GM12872 (cell line): ENCODE results near the gene TRAPPC10.

Experiments
- CTCF ChIP-seq: IDR thresholded peaks from 3 replicates; pipeline ENCODE4 v1.5.1; 2011; ENCODE audit warnings: low read depth, mild to moderate bottlenecking, low read length, moderate library complexity; ENCODE audit not compliant: insufficient read depth

Gene TRAPPC10

GRCh38 chr21:44028287-44028659 lies 16.2 kb downstream of the TRAPPC10 start:
- no peak for TF ChIP-seq CTCF

DNA sequence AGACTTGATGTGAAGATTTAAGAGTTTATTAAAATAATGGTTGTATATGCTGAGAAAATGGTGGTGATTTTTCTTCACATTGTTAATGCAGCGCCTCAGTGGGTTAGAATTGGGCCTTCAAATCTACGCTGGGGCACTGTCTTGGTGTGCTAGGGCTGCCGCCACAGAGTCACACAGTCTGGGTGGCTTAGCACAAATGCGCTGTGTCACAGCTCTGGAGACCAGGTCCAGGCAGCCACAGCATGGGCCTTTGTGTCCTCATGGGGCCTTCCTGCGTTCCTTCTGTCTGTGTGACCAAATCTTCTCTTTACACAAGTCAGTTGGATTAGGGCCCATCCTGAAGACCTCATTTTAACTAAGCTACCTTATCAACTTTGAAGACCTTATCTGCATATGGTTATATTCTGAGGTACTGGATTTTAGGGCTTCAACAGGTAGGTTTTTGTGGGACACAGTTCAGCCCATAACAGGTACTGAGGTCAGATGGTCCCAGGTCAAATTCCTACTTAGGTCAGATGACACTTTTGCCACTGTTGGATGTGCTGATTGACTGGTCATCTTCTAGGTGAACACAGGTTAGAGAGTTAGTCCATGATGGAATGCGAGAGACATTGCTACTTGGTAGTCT lies 17.5 kb downstream of the TRAPPC10 start:
- no peak for TF ChIP-seq CTCF

GRCh38 chr21:44035244-44035643 lies 23.1 kb downstream of the TRAPPC10 start:
- TF ChIP-seq CTCF = no peak

DNA sequence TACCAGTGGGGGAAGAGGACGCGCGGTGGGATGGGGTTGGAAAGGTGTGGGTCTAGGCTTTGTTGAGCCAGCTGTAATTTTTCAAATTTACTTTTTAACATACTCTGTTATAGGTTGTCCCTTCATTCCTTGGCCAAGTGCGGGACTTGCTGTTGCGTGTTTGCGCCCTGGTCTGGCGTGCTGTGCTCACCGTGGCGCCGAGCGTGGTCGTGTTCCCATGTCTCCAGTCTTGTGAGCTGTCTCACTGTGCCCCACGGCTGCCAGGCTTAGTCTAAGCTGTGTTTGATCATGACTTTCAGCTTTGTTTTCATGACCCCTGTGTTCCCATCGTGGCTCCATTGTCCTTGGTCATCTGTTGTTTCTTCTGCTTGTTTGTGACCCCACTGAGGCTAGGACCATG lies 26.0 kb downstream of the TRAPPC10 start:
- TF ChIP-seq CTCF = no peak

DNA sequence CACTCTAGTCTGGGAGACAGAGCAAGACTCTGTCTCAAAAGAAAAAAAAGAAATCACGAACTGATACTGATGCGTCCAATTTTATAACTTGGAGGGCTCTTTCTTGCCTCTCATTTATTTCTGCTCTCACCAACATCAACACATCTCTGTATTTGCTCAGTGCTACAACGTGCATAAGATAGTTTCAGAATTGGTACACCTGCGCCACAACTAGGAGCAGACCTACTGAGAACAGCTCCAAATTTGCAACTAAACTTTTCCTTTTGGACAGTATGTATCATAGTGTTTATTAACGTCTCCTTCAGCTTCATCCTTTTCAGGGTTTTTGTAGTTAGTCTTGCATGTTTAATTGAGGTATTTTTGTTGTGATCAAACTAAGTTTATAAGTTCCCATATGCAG lies 27.7 kb downstream of the TRAPPC10 start:
- TF ChIP-seq CTCF = no peak

- TF ChIP-seq CTCF = no peak
Observed at GRCh38 chr21:44043613-44044012, 31.5 kb downstream of the TRAPPC10 start.

- no peak for TF ChIP-seq CTCF
Observed at GRCh38 chr21:44046734-44047133, 34.6 kb downstream of the TRAPPC10 start.

DNA sequence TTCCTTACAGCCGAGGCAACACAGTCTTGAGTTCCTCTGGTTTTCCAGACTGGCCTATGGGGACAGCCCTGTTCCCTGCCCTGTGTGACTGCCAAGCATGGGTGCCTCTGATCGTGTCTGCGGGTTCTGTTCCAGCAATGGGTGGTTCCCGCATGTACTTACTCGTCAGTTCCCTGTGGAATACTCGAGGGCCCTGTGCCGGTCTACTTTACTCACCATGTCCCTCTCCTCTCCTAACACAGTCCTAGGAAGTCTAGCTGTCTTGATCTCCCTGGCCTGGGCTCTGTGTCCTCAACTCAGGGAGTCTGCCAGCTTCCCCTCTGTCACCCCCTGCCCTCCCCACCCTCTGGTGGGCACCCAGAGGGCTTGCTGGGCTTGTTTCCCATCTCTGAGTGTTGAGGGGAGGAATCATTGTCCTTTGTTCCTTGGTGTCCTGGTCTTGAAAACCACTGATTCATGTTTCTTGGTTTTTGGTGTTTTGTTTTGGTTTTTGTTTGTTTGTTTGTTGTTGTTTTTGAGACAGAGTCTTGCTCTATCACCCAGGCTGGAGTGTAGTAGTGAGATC lies 36.0 kb downstream of the TRAPPC10 start:
- TF ChIP-seq CTCF = no peak
